ENCODE data around the gene TRIM9. TPM values are rescaled to one million over a fixed set of nuclear protein-coding genes. Genes with fewer than 3 reads are reported as not detected.
A peak's percentile ranks its signal among the peaks of the same experiment; 100 is the strongest.

TRIM9 gene
- total RNA-seq, 1 donor = 1.1 TPM

GRCh38 chr14:50985124-50985858 is 109.6 kb downstream of the TRIM9 start:
- H2AFZ ChIP-seq (ENCODE audit: low read length) = peak overlapping the region; percentile 12

GRCh38 chr14:50984036-50984710 is 110.7 kb downstream of the TRIM9 start:
- Histone ChIP-seq H3K79me2 (ENCODE audit: insufficient read depth, low read length) (no peaks in the 10 kb centered on the region), H3K27me3 (ENCODE audit: insufficient read depth, low read length) (peaks cover 17% of the 10 kb centered on the region), H3K27ac (ENCODE audit: low read depth, low read length) (no peak overlapping the region), H3K4me3 (ENCODE audit: insufficient read depth, low read length) (no peak overlapping the region), H4K20me1 (ENCODE audit: insufficient read depth, low read length) (no peaks in the 10 kb centered on the region), H3K9me3 (ENCODE audit: low read depth, low read length) (no peaks in the 10 kb centered on the region), H3K4me2 (ENCODE audit: insufficient read depth, low read length) (no peak overlapping the region), H3K36me3 (ENCODE audit: insufficient read depth, low read length) (no peaks in the 10 kb centered on the region), H2AFZ (ENCODE audit: low read length) (no peak overlapping the region), H3K4me1 (ENCODE audit: insufficient read depth, low read length) (no peaks in the 10 kb centered on the region)
- TF ChIP-seq, protein P1, sequence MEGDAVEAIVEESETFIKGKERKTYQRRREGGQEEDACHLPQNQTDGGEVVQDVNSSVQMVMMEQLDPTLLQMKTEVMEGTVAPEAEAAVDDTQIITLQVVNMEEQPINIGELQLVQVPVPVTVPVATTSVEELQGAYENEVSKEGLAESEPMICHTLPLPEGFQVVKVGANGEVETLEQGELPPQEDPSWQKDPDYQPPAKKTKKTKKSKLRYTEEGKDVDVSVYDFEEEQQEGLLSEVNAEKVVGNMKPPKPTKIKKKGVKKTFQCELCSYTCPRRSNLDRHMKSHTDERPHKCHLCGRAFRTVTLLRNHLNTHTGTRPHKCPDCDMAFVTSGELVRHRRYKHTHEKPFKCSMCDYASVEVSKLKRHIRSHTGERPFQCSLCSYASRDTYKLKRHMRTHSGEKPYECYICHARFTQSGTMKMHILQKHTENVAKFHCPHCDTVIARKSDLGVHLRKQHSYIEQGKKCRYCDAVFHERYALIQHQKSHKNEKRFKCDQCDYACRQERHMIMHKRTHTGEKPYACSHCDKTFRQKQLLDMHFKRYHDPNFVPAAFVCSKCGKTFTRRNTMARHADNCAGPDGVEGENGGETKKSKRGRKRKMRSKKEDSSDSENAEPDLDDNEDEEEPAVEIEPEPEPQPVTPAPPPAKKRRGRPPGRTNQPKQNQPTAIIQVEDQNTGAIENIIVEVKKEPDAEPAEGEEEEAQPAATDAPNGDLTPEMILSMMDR (IDR thresholded peaks at IDR 0.05; ENCODE audit: extremely low read depth, low read depth, low read length) = no peak
- DNase-seq (ENCODE audit: insufficient read length, low spot score, missing footprints) = no peak

More at GRCh38 chr14:50985124-50985858, 109.6 kb downstream of the TRIM9 start:
- no peak overlapping the region for H3K27ac ChIP-seq (ENCODE audit: low read depth, low read length)
- peaks cover 21% of the 10 kb centered on the region for H3K27me3 ChIP-seq (ENCODE audit: insufficient read depth, low read length)
- no peaks in the 10 kb centered on the region for H3K9me3 ChIP-seq (ENCODE audit: low read depth, low read length)
- no peaks in the 10 kb centered on the region for H3K79me2 ChIP-seq (ENCODE audit: insufficient read depth, low read length)
- TF ChIP-seq, protein P1 (IDR thresholded peaks at IDR 0.05; ENCODE audit: extremely low read depth, low read depth, low read length) = no peak
- DNase-seq (ENCODE audit: insufficient read length, low spot score, missing footprints) = no peak
- H3K4me3 ChIP-seq (ENCODE audit: insufficient read depth, low read length) = no peak overlapping the region
- H3K4me2 ChIP-seq (ENCODE audit: insufficient read depth, low read length) = peak overlapping the region; percentile 19
- no peaks in the 10 kb centered on the region for H3K36me3 ChIP-seq (ENCODE audit: insufficient read depth, low read length)
- no peaks in the 10 kb centered on the region for H4K20me1 ChIP-seq (ENCODE audit: insufficient read depth, low read length)
- no peaks in the 10 kb centered on the region for H3K4me1 ChIP-seq (ENCODE audit: insufficient read depth, low read length)

DNA sequence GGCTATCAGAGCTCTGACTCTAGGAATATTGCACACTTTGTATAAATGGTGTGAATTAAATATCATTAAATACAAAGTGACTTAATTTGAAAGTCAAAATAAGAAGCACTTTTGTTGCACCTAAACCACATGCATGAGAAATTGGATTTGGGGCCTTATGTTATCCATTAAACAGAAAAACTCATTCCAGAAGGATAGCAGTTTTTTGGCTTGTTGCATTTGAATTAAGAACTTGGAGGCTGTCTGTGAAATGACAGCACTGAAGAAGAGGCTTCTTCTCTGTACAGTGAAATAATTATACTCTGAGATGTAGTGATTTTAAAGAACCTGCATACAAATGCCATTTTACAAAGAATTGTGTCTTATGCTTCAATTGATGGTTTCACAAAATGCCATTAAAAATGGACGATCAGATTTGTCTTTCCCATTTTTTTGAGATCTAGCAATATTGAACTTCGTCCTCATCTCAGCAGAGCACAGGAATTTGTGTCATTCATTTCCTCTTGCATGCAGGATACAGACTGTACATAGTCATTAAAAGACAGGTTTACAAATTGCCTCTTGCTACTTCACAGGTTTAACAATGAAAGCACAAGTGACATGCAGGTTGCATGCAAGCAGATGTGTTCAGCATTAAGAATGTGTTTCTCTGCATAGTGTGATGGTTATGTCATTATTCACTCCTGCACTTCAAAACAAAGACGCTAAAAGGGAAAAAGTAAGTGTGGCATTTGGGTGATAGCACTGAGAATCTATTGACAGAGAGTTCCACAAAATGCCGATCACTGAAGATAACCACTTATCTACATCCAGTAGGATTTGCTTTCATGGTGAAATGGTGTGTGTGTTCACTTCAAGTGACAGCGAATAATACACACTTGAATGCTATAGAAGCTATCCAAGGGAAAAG is 114.7 kb downstream of the TRIM9 start:
- Histone ChIP-seq H3K27ac (ENCODE audit: low read depth, low read length) (no peak overlapping the region), H3K4me1 (ENCODE audit: insufficient read depth, low read length) (no peaks in the 10 kb centered on the region), H4K20me1 (ENCODE audit: insufficient read depth, low read length) (no peaks in the 10 kb centered on the region), H2AFZ (ENCODE audit: low read length) (no peak overlapping the region), H3K27me3 (ENCODE audit: insufficient read depth, low read length) (peaks cover 30% of the 10 kb centered on the region), H3K79me2 (ENCODE audit: insufficient read depth, low read length) (no peaks in the 10 kb centered on the region), H3K4me3 (ENCODE audit: insufficient read depth, low read length) (no peak overlapping the region), H3K9me3 (ENCODE audit: low read depth, low read length) (no peaks in the 10 kb centered on the region), H3K36me3 (ENCODE audit: insufficient read depth, low read length) (no peaks in the 10 kb centered on the region), H3K4me2 (ENCODE audit: insufficient read depth, low read length) (no peak overlapping the region)
- TF ChIP-seq, protein P1 (IDR thresholded peaks at IDR 0.05; ENCODE audit: extremely low read depth, low read depth, low read length) = no peak
- no peak for DNase-seq (ENCODE audit: insufficient read length, low spot score, missing footprints)

Data from osteoblast (primary cell).